HG03575 (cell line): ENCODE data around the gene NEURL1B.

Experiments
- ATAC-seq: cut with Tn5 transposase; IDR thresholded peaks from one replicate; pipeline ENCODE4 v1.9.1; 2021; ENCODE audit not compliant: unreplicated experiment, insufficient number of reproducible peaks, low FRiP score; ENCODE audit errors: extremely low read depth

NEURL1B gene

GRCh38 chr5:172630986-172631385, 10.1 kb upstream of the NEURL1B start:
- ATAC-seq = no peak

GRCh38 chr5:172632346-172633092, 8.5 kb upstream of the NEURL1B start:
- no peak for ATAC-seq

- ATAC-seq = no peak
Observed at GRCh38 chr5:172633403-172633970, 7.6 kb upstream of the NEURL1B start.

GRCh38 chr5:172634106-172634899, 6.8 kb upstream of the NEURL1B start:
- no peak for ATAC-seq

GRCh38 chr5:172635038-172635437, 6.0 kb upstream of the NEURL1B start:
- ATAC-seq = no peak

- ATAC-seq = no peak
Observed at GRCh38 chr5:172636279-172637050, 4.6 kb upstream of the NEURL1B start.

- no peak for ATAC-seq
Observed at GRCh38 chr5:172637110-172637580, 3.9 kb upstream of the NEURL1B start.

GRCh38 chr5:172637740-172638139, 3.3 kb upstream of the NEURL1B start:
- no peak for ATAC-seq

GRCh38 chr5:172638209-172638768, 2.8 kb upstream of the NEURL1B start:
- no peak for ATAC-seq

- no peak for ATAC-seq
Observed at GRCh38 chr5:172640139-172640538, 924 bp upstream of the NEURL1B start.

GRCh38 chr5:172641359-172642050, 442 bp downstream of the NEURL1B start:
- ATAC-seq = no peak

GRCh38 chr5:172642051-172642409, 967 bp downstream of the NEURL1B start:
- ATAC-seq = no peak

GRCh38 chr5:172642486-172642885, 1.4 kb downstream of the NEURL1B start:
- no peak for ATAC-seq

- ATAC-seq = no peak
Observed at GRCh38 chr5:172642926-172643871, 2.1 kb downstream of the NEURL1B start.

GRCh38 chr5:172644266-172644665, 3.2 kb downstream of the NEURL1B start:
- ATAC-seq = no peak

GRCh38 chr5:172644711-172645110, 3.6 kb downstream of the NEURL1B start:
- no peak for ATAC-seq

- no peak for ATAC-seq
Observed at GRCh38 chr5:172645271-172646055, 4.4 kb downstream of the NEURL1B start.
